Measurements from ENCODE around the gene TMEM11. TPM values are rescaled to one million over a fixed set of nuclear protein-coding genes. Genes with fewer than 3 reads are reported as not detected.
A peak's percentile ranks its signal among the peaks of the same experiment; 100 is the strongest.

TMEM11 gene
- polyA plus RNA-seq, 3 donors: 25.7 to 68.1 (median 59.5) TPM

DNA sequence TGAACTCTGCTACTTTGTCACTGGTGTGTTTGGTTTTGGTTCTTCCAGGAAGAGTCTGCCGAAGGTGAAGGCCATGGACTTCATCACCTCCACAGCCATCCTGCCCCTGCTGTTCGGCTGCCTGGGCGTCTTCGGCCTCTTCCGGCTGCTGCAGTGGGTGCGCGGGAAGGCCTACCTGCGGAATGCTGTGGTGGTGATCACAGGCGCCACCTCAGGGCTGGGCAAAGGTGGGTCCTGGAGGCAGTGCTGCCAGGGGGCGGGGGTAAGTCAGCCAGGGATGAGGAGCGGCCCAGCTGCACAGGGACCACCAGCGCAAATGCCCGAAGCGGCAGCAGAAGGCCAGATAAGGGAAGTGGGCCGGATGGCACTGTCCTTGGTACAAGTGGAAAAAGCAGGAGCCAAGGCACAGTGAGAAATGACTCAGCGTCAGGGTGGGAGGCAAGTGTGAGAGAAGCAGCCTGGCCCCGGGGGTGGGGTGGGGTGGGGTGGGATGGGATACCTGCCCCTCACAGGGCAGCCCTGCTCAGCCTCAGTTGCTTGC, 41.9 kb downstream of the TMEM11 start:
- Histone ChIP-seq H3K9ac (ENCODE audit: insufficient read depth, low read length, poor library complexity, severe bottlenecking) (peak overlapping the region; percentile 29), H4K20me1 (ENCODE audit: insufficient read depth, low read length) (peaks cover 7% of the 10 kb centered on the region), H3K79me2 (ENCODE audit: insufficient read depth, low read length) (peaks cover 37% of the 10 kb centered on the region), H3K27ac (ENCODE audit: low read depth in 1 of 2, low read length in 2 of 2) (peak overlapping the region; percentile 49 to 73), H3K4me3 (replicated peaks in 1 of 3; ENCODE audit: low read depth in 2 of 3, low read length in 3 of 3) (no peak overlapping the region), H3K4me1 (ENCODE audit: control insufficient read depth in 1 of 2, insufficient read depth in 2 of 2, low read length in 2 of 2) (peaks cover 23% of the 10 kb centered on the region in 2 donors), H3K4me2 (replicated peaks; ENCODE audit: extremely low read depth, low read length, poor library complexity, severe bottlenecking) (peak overlapping the region; percentile 35), H3K36me3 (replicated peaks in 1 of 2; ENCODE audit: control insufficient read depth in 1 of 2, insufficient read depth in 2 of 2, low read length in 2 of 2) (peaks cover 39% of the 10 kb centered on the region in 2 donors), H2AFZ (ENCODE audit: insufficient read depth, low read depth, low read length, poor library complexity, severe bottlenecking) (peak overlapping the region; percentile 43), H3K9me3 (replicated peaks in 1 of 2; ENCODE audit: control insufficient read depth in 1 of 2, insufficient read depth in 1 of 2, low read length in 2 of 2) (no peaks in the 10 kb centered on the region), H3K27me3 (ENCODE audit: control insufficient read depth in 2 of 2, insufficient read depth in 2 of 2, low read length in 2 of 2) (no peaks in the 10 kb centered on the region)
- no peak for DNase-seq
- TF ChIP-seq, protein P1, sequence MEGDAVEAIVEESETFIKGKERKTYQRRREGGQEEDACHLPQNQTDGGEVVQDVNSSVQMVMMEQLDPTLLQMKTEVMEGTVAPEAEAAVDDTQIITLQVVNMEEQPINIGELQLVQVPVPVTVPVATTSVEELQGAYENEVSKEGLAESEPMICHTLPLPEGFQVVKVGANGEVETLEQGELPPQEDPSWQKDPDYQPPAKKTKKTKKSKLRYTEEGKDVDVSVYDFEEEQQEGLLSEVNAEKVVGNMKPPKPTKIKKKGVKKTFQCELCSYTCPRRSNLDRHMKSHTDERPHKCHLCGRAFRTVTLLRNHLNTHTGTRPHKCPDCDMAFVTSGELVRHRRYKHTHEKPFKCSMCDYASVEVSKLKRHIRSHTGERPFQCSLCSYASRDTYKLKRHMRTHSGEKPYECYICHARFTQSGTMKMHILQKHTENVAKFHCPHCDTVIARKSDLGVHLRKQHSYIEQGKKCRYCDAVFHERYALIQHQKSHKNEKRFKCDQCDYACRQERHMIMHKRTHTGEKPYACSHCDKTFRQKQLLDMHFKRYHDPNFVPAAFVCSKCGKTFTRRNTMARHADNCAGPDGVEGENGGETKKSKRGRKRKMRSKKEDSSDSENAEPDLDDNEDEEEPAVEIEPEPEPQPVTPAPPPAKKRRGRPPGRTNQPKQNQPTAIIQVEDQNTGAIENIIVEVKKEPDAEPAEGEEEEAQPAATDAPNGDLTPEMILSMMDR (IDR thresholded peaks at IDR 0.05): no peak
- Mint-ChIP-seq H3K9me3 (peaks cover 0 to 1% (median 0%) of the 10 kb centered on the region in 7 donors), H3K27me3 (ENCODE audit: low read depth in 3 of 3) (peaks cover 0 to 3% (median 0%) of the 10 kb centered on the region in 3 donors), H3K4me1 (peaks cover 40% of the 10 kb centered on the region), H3K27ac (peak overlapping the region; percentile 30 to 88 (median 73)), H3K36me3 (peaks cover 44 to 68% of the 10 kb centered on the region in 2 donors), H3K4me3 (no peak overlapping the region)
- intact Hi-C loops (cut with micrococcal nuclease): loop anchor here in 1 of 2 donors (10.0 kb wide), 1 partner anchor 47 kb away; the partner anchor contains the start of gene DHRS7B
- 90% methylated on average over 13 of the region's 17 CpGs for WGBS (ENCODE audit: insufficient coverage)

DNA sequence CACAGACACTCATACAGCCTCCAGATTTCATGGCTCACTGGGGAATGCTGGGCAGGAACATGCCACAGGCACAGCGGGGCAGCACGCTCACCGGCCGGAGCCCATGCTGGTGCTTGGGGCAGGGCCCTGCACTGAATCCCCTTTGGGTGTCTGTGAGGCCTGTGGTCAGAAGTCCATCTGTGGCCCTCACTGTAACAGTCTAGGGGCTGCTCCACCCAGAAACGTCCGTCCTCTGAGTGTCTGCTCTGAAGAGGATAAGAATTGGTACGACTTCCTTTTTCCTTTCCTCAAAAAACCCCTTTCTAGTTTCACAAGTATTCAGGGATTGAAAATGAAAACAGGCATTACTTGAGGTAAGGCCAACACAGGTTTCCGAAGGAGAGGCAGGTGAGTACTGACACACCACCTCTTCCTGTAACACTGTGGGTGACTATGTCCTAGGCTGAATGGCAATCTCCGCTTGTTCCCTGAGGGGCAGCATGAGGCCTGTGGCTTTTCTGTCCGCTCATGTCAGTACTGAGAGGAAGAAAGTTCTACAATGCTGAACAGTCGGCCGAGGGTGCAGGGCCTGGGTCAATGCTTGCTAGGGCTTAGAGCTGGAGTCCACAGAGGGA, 42.5 kb downstream of the TMEM11 start:
- DNase-seq: peak in 2 of 3 donors; percentile 29 to 37

More for the DNA sequence above, 42.5 kb downstream of the TMEM11 start:
- Mint-ChIP-seq H3K36me3 (peaks cover 42 to 70% of the 10 kb centered on the region in 2 donors), H3K9me3 (peaks cover 0 to 1% (median 0%) of the 10 kb centered on the region in 7 donors), H3K4me1 (peaks cover 47% of the 10 kb centered on the region), H3K27me3 (ENCODE audit: low read depth in 3 of 3) (peaks cover 0 to 3% (median 0%) of the 10 kb centered on the region in 3 donors), H3K4me3 (peak overlapping the region in 1 of 2 donors; percentile 48), H3K27ac (peak overlapping the region; percentile 30 to 88 (median 76))
- TF ChIP-seq, protein P1 (IDR thresholded peaks at IDR 0.05): no peak
- WGBS (ENCODE audit: insufficient coverage): 89% methylated on average over 7 of the region's 12 CpGs
- Histone ChIP-seq H3K27me3 (ENCODE audit: control insufficient read depth in 2 of 2, insufficient read depth in 2 of 2, low read length in 2 of 2) (no peaks in the 10 kb centered on the region), H3K4me3 (replicated peaks in 1 of 3; ENCODE audit: low read depth in 2 of 3, low read length in 3 of 3) (peak overlapping the region in 1 of 3 experiments; percentile 10), H3K9ac (ENCODE audit: insufficient read depth, low read length, poor library complexity, severe bottlenecking) (peak overlapping the region; percentile 29), H3K9me3 (replicated peaks in 1 of 2; ENCODE audit: control insufficient read depth in 1 of 2, insufficient read depth in 1 of 2, low read length in 2 of 2) (no peaks in the 10 kb centered on the region), H3K4me1 (ENCODE audit: control insufficient read depth in 1 of 2, insufficient read depth in 2 of 2, low read length in 2 of 2) (peaks cover 23% of the 10 kb centered on the region in 2 donors), H4K20me1 (ENCODE audit: insufficient read depth, low read length) (peaks cover 7% of the 10 kb centered on the region), H3K27ac (ENCODE audit: low read depth in 1 of 2, low read length in 2 of 2) (peak overlapping the region; percentile 49 to 73), H3K36me3 (replicated peaks in 1 of 2; ENCODE audit: control insufficient read depth in 1 of 2, insufficient read depth in 2 of 2, low read length in 2 of 2) (peaks cover 33 to 34% of the 10 kb centered on the region in 2 donors), H3K79me2 (ENCODE audit: insufficient read depth, low read length) (peaks cover 43% of the 10 kb centered on the region), H3K4me2 (replicated peaks; ENCODE audit: extremely low read depth, low read length, poor library complexity, severe bottlenecking) (peak overlapping the region; percentile 35), H2AFZ (ENCODE audit: insufficient read depth, low read depth, low read length, poor library complexity, severe bottlenecking) (peak overlapping the region; percentile 43)
- intact Hi-C loops (cut with micrococcal nuclease): loop anchor here in 1 of 2 donors (10.0 kb wide), 1 partner anchor 47 kb away; the partner anchor contains the start of gene DHRS7B

Measured in CD14-positive monocyte (primary cell).